ENCODE measurements around the gene IFT43. TPM values are rescaled to one million over a fixed set of nuclear protein-coding genes. Genes with fewer than 3 reads are reported as not detected.

Gene IFT43
- total RNA-seq, 1 experiment from 2014 or later: 41.6 TPM

DNA sequence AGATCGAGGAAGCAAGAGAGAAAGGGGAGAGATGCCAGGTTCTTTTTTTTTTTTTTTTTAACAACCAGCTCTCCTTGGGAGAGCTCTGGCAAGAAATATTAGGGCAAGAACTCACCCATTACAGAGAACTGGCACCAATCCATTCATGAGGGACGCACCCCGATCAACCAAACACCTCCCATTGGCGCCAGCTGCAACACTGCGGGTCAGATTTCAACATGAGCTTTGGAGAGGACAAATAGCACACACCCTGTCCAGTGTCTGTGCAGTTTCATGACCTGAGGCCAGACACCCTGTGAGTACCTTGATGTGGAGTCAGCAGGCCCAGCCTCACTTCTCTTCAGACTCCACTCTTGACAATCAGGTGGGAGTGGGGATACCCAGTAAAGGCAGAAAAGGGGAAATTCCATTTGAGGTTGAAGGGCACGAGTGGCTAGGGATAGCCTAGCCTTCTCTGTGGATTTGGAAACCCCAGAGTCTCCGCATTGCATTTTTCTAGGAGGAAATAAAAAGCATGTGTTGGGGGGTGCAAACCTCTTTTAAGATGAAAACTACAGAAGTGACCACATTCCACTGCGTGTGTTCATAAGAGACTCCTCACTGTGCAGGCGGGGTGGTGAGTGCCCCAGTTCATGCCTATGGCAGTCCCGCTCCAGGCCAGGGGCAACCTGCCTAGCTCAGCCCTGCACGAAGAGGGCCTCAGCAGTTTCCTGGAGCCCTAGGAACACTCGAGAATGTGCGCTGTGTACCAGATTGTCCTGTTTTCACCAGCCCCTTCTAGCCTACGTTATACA, 123.7 kb downstream of the IFT43 start:
- no peak for DNase-seq (ENCODE audit: low read depth)

DNA sequence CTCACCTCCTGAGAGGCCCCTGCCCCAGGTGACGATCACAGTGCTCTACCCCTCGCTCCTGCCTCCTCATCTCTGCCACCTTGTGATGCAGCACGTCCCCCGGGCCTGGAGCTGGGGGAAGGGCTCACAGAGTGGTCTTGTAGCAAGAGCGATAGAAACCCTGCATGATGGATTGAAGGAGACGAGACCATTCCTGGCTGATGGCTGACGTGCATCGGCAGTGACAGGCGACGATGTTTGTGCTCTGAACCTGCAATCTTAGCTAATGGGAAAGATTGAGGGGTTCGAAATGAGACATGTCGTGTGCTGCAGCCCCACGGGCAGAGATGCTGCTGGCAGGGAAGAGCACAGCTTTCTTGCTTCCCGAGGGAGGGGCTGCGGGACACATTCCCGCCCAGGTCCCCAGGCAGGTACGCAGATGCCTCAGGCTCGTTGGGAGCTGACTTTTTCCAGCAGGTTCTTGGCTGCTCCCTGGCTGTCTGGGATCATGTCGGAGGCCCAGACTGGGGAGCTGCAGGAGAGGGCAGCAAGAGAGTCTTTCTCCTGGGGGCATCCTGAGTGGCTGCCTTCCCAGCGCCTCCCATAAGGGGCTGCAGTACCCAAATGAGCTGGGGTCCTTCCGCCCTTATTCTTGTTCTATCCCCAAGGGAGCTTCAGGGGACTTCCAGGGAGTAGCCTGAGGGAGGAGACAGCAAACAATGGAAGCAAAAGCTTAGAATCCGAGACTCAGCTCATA, 127.5 kb downstream of the IFT43 start:
- no peak for DNase-seq (ENCODE audit: low read depth)

DNA sequence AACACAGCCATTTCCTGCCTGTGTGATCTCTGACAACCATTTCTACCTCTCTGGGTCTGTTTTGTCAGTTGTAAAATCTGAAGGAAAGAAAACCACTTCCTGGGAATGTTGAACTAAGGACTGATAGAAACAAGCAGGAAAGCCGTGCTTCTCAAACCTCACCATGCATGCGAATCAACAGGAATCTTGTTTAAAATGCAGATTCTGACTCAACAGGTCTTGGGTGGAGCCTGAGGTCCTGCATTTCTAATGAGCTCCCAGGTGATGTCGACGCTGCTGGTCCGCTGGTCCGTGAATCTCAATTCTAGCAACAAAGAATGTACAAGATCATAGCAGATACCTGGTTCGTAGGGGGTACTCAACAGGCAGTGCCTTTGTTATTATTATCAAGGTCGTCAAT, 128.1 kb downstream of the IFT43 start:
- DNase-seq (ENCODE audit: low read depth): no peak

DNA sequence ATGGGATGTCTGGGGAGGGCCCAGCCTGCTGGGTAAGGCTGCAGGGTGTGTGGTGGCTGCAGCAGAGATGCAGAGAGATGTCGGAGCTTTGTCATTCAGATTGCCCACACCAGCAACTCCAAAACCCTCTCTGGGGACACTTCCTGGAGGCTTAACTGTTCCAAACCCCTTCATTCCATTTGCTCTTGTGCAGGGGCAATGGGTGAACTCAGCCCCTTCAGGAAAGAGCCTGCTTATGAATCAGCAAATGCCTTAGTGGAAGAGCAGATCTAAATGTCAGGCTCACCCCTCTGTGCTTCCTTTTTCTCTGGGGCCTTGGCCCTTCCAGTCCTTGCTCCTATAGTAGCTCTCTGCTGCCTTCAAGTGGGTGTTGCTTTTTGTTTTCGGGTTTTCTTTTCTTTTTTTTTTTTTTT, 129.5 kb downstream of the IFT43 start:
- DNase-seq (ENCODE audit: low read depth): no peak

DNA sequence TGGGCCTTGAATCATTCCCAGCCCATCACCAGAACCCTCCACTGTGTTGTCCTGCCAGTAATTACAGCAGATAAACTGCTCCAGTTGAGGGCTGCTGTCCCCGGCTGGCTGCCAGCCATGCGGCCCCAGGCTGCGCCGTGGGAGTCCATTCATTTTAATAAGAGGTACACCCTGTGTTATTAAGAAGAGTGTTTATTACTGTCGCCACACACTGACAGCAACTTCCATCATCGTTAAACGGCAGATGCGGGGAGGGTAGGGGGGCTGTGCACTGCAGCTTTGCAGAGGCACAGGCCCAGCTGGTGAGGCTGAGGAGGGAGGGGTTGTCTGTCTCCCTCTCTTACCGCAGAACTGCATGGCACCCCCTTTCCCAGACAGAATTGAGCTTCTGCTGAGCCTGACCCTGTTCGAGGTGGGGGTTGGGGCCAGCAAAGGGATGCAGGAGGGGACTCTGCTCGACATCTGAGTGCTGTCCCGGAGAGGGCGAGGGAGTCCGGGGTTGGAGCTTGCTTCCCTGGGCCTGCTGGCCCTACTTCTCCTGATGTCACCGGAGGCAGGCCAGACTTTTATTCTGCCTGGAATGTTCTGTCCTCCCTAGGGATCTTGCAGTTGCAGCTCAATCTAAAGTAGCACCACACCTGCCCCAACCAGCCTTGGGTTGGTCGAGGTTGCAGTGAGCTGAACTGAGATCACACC, 132.4 kb downstream of the IFT43 start:
- DNase-seq (ENCODE audit: low read depth): no peak

DNA sequence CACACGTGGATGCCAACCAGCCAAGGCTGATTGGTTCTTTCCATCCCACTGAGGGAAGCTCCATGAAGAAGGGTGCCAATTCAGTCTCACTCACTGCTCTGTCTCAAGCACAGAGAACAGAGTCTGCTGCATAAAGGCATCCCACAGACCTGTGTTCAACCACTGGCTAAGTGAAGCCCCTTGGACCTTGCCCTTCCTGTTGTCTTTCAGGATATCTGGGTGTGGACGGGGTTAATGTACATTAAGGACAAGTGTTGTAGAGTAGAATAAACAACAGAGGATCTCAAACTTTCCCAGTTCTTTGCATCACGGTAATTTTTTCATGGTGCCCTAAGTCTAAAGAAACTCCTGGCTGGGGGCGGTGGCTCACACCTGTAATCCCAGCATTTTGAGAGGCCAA, 133.0 kb downstream of the IFT43 start:
- DNase-seq (ENCODE audit: low read depth): no peak

DNA sequence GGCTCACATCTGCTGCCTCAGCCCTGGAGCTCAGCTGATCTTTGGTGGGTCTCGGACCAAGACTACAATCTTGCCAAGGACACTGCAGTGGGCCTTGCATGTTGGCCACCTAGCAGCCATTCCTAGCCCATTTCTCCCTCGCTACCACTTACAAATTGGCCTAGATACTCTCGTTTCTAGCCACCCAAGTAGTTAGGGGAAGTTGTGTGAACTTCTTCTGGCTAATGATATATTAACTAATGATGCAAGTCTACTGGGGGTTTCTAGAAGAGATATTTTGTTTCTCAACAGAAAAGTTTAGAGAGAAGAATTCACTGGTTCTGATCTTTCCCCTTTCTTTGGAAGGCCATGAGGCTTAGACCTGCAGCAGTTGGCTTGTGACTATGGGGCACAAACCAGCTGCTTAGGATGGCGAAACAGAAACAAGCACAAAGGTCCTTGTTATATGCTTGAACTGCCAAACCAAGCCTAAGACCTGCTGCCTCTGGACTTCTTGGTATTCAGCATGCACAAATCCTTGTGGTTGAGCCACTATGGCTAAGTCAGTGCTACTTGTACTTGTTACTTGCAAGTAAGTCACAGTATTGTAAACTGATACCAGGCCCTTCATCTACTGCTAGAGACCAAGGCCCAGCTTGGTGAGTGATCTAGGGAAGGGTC, 135.7 kb downstream of the IFT43 start:
- no peak for DNase-seq (ENCODE audit: low read depth)

DNA sequence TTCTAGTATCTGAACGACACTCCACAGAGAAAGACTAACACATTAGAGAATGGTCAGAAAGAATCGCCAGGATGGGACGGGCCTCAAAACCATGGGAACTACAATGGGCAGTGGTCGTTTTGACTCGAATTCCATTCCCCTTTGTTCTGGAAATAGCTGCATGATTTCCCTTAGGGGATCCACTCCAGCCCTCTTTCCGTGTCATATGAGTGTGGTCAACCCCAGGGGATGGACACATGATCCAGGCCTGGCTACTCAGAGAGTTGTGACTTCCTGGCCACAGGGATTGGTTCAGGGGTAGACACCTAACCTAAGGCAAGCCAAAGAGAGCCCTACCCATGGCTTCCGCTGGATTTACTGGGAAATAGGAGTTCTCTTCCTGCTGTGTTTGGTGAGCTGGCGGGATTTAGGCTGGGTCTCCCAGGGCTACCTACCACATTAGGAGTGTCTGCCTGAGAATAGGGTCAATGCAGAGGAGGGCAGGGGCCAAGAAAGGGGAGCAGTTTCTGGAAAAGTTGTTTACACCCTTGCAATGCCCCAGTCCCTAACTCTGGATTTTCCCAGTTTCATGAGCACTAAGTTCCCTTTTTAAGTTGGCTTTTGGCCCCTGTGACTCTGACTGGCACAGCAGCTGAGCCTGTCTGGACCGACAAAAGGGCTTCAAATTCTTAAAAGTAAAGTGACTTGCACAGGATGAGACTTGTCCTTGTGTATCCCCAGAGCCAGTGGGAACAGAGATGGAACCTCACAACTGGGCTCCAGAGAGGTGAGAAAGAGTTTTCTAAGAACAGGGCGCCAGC, 138.1 kb downstream of the IFT43 start:
- no peak for DNase-seq (ENCODE audit: low read depth)

DNA sequence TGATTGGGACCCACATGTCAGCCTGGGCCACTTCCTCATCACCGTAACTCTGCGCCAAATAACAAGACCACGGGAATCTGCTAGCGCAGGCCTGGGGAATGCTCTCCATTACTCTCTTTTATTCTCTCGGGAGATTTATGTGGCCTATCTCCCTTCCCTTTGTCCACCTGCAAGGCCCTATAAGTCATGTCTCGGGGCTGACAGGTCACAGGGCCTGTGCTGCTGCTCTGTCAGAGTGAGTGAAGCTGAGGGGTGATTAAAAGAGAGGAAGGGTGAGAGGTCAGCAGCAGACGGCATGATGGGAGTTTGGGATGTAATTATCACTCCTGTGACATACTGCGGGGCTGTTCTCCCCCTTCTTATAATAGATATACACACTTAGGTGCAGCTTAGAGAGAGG, 139.9 kb downstream of the IFT43 start:
- DNase-seq (ENCODE audit: low read depth): no peak

DNA sequence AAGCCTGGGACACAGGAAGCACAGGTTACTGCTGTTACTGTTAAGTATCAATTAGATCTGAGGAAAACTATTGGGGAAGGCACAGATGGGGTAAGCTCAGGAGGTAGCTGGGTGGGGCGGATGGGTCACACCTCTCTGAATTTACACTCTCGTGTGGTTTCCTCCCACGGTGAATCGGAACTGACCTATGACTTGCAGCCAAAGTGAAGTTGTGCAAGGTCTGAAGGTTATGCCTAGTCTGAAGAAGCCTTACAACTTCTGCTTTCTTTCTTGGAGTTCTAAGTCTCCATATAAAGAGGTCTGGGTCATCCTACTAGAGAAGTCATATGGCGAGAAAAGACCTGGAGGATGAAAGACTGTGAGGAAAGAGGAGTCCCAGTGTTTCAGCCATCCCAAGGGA, 140.5 kb downstream of the IFT43 start:
- DNase-seq (ENCODE audit: low read depth): no peak

DNA sequence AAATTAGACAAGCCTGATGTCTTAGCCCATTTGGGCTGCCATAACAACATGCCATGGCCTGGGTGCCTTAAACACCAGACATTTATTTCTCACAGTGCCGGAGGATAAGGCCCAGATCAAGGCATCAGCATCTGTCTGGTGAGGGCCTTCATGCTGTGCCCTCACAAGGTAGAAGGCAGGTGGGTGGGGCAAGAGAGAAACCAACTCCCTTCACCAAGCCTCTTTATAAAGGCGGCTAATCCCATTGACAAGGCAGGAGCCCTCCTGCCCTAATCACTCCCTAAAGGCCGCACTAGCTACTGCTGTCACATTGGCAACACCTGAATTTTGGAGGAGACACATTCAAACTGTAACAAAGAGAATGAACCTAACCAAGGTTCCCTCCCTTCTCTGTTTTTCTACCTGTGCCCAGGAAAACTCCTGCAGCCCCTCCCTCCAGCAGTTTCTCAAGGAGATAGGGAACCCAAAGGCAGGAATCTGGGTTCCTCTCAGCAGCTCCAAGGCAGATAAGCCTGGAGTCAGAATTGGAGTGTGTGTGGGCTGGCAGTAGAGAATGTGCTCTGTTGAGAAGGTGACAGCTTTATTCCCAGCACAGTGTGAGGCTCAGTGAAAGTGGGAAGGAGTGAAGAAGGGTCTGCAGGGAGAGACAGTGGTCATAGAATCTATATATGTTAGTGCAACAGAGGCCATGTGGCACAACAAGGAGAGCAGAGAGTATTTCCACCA, 144.5 kb downstream of the IFT43 start:
- DNase-seq (ENCODE audit: low read depth): no peak

DNA sequence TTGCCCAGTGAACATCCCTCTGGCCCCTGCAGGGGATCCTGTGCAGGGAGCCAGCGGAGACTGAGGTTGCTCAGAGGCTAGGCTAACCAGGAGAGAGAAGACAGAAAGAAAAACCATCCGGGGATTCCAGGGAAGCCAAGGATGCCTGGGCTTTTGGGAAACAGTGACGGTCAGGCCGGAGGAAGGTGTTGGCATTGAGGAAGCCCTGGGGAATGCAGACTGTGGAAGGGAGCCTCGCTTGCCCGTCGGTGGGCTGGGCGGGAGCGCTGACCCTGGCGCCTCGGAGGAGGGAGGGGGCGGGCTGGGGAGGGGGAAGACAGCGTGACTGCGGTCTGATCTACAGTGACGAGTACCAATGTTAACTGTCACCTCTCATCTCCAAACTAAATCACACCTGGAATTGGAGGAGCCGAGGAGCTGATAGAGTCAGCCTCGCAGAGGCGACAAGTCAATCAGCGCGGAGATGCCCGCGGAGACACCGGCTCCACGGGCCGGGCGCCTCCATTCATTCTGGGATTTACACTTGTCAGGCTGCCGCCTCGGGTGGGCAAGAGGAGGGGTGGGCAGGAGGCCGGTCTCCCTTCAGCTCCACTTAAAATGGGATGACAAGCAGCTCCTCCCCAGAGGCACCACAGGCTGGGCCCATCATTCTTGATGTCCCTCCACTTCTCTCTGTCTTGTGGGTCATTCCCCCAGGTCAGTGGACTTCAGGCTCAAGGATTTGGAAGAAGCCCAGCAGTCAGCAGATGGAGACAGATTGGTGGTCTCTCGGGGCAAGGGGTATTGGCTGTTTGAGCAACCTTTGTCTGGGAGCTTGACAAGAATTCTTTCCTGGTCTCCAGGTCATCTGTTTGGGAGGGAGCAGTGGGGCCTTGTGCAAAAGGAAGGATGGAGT, 145.8 kb downstream of the IFT43 start:
- DNase-seq (ENCODE audit: low read depth): no peak

DNA sequence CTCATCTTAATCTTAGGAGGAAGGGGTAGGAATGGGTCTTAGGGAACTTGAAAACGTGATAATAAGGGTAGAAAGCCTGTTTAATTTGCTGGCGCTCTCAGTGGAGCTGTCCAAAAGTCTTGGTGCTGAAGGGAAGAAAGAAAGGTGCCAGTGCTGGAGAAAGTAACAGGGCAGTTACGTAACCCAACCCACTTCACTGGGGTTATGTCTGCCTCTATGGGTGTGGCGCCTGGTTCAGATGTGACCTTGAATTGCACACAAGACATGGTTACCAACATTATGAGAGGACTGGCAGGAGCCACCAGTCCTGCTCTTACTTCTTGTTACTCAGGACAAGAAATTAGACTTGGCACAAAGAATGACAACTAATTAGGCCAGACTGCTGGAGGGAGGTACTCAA, 147.5 kb downstream of the IFT43 start:
- peak; percentile 35 for DNase-seq (ENCODE audit: low read depth)

Other genes starting within 250 kb of the IFT43 start
- gene TGFB3, start 3.8 kb upstream of the IFT43 start, total RNA-seq (2014; rRNA removed; shearing (Covaris generic)): 1.8 and 3.6 TPM in 2 replicates
- gene GPATCH2L, start 166.2 kb downstream of the IFT43 start, total RNA-seq (2014; rRNA removed; shearing (Covaris generic)): 25.6 and 31.4 TPM in 2 replicates